ENCODE results near the gene FRAT2. TPM values are rescaled to one million over a fixed set of nuclear protein-coding genes. Genes with fewer than 3 reads are reported as not detected.

The FRAT2 gene
- total RNA-seq, 2 donors from 2014 or later, result 5.9 to 8.7 TPM

DNA sequence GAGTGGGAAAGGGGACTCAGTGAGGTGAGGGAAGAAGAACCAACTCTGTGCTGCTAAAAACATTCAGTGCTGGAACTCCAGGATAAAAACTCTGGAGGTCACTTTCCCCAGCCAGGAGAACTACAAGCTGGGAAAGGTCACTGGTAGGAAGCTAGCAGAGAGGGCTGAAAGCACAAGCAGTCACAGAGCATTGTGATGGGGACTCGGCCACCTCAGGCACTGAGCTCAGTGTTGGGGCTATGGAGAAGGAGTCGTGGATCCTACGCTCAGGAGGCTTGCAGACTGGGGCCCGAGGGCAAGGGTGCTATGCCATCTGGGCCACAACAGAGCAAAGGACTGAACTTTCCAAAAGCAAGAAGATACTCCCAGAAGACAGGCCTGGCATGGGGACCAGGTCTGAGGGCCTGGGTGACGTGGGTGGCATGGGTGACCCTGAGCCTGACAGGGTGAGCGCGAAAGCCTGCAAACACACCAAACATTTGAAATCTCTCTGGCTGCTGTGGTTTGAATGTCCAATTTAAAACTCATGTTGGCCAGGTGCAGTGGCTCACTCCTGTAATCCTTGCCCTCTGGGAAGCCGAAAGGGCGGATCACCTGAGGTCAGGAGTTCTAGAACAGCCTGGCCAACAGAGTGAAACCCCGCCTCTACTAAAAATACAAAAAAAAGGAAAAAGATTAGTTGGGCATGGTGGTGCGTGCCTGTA, 32.3 kb downstream of the FRAT2 start:
- TF ChIP-seq CTCF (IDR thresholded peaks at IDR 0.05), result no peak
- peaks cover 0 to 5% of the 10 kb centered on the region in 2 donors for H3K4me1 ChIP-seq
- DNase-seq (ENCODE audit: low spot score), result no peak
- H3K27ac ChIP-seq, result no peak overlapping the region
- no peaks in the 10 kb centered on the region for H3K27me3 ChIP-seq
- no peaks in the 10 kb centered on the region for H3K9me3 ChIP-seq
- H3K4me3 ChIP-seq, result no peak overlapping the region
- H3K36me3 ChIP-seq, result no peaks in the 10 kb centered on the region

- no peak overlapping the region for H3K27ac ChIP-seq
- peaks cover 0 to 5% of the 10 kb centered on the region in 2 donors for H3K4me1 ChIP-seq
- H3K36me3 ChIP-seq, result no peaks in the 10 kb centered on the region
- no peak for TF ChIP-seq CTCF (IDR thresholded peaks at IDR 0.05)
- no peak overlapping the region for H3K4me3 ChIP-seq
- H3K9me3 ChIP-seq, result no peaks in the 10 kb centered on the region
- no peak for DNase-seq (ENCODE audit: low spot score)
- no peaks in the 10 kb centered on the region for H3K27me3 ChIP-seq
Measured at GRCh38 chr10:97300980-97301379, 33.5 kb downstream of the FRAT2 start.

- no peaks in the 10 kb centered on the region for H3K9me3 ChIP-seq
- no peaks in the 10 kb centered on the region for H3K36me3 ChIP-seq
- H3K4me1 ChIP-seq, result peaks cover 0 to 5% of the 10 kb centered on the region in 2 donors
- no peak overlapping the region for H3K27ac ChIP-seq
- no peaks in the 10 kb centered on the region for H3K27me3 ChIP-seq
- H3K4me3 ChIP-seq, result no peak overlapping the region
- no peak for TF ChIP-seq CTCF (IDR thresholded peaks at IDR 0.05)
- DNase-seq (ENCODE audit: low spot score), result no peak
Measured at GRCh38 chr10:97298223-97298571, 36.3 kb downstream of the FRAT2 start.

GRCh38 chr10:97297556-97298222, 36.8 kb downstream of the FRAT2 start:
- H3K36me3 ChIP-seq, result no peaks in the 10 kb centered on the region
- H3K4me1 ChIP-seq, result peaks cover 0 to 5% of the 10 kb centered on the region in 2 donors
- no peak for DNase-seq (ENCODE audit: low spot score)
- no peak overlapping the region for H3K4me3 ChIP-seq
- H3K9me3 ChIP-seq, result no peaks in the 10 kb centered on the region
- TF ChIP-seq CTCF (IDR thresholded peaks at IDR 0.05), result no peak
- no peak overlapping the region for H3K27ac ChIP-seq
- no peaks in the 10 kb centered on the region for H3K27me3 ChIP-seq

- Histone ChIP-seq H3K9me3 (no peaks in the 10 kb centered on the region), H3K36me3 (no peaks in the 10 kb centered on the region), H3K27ac (no peak overlapping the region), H3K27me3 (no peaks in the 10 kb centered on the region), H3K4me3 (no peak overlapping the region), H3K4me1 (peaks cover 0 to 14% of the 10 kb centered on the region in 2 donors)
- DNase-seq (ENCODE audit: low spot score), result no peak
- TF ChIP-seq CTCF (IDR thresholded peaks at IDR 0.05), result no peak
Measured at GRCh38 chr10:97292862-97293198, 41.7 kb downstream of the FRAT2 start.

Measured in right atrium auricular region (tissue), 2 donors.